Naive thymus-derived CD4-positive, alpha-beta T cell (primary cell): ENCODE data around the gene BCL6B. TPM values are rescaled to one million over a fixed set of nuclear protein-coding genes. Genes with fewer than 3 reads are reported as not detected.

ENCODE experiments used
- ATAC-seq: fragments of 150-1000 bp; cut with Tn5 transposase; 2 replicates; pipeline ENCODE4 v1.10.0; 2021; ENCODE audit warnings: mild to moderate bottlenecking, moderate library complexity
- CTCF ChIA-PET: fragments of 350-600 bp; sonication (Branson Sonifier 250); formaldehyde crosslinking; loops from one replicate; lab custom pipeline; 2021; ENCODE audit warnings: antibody characterized with exemption; lab: Charles Lee
- POLR2A ChIA-PET: fragments of 350-600 bp; sonication (Branson Sonifier 250); formaldehyde crosslinking; loops from one replicate; lab custom pipeline; 2021; ENCODE audit warnings: antibody characterized with exemption, inconsistent platforms; lab: Charles Lee
- DNase-seq, 9 donors: peaks; one replicate each; pipeline versions ENCODE4 v3.0.0 to v3.0.0-alpha.2; 2020 to 2022; ENCODE audit warnings: mixed read lengths in 1 of 9
- H3K27ac ChIP-seq: one replicate; pipeline ENCODE4 v1.7.0; 2013; ENCODE audit warnings: mild to moderate bottlenecking, low read depth, low read length, moderate library complexity
- H3K27me3 ChIP-seq, 2 donors: one replicate each; pipeline ENCODE4 v1.7.0; 2013; ENCODE audit warnings: low read length in 2 of 2, mild to moderate bottlenecking in 2 of 2, moderate library complexity in 2 of 2; ENCODE audit not compliant: control insufficient read depth in 2 of 2, insufficient read depth in 2 of 2
- H3K36me3 ChIP-seq, 3 experiments: 1 replicate in 2 of 3; 2 replicates in 1 of 3; pipeline ENCODE4 v1.7.0; 2013; ENCODE audit warnings: low read length in 3 of 3, mild to moderate bottlenecking in 3 of 3, moderate library complexity in 1 of 3; ENCODE audit not compliant: insufficient read depth in 3 of 3, control insufficient read depth in 2 of 3
- H3K4me1 ChIP-seq, 2 donors: one replicate each; pipeline ENCODE4 v1.7.0; 2013; ENCODE audit warnings: low read length in 2 of 2, mild to moderate bottlenecking in 2 of 2, moderate library complexity in 1 of 2; ENCODE audit not compliant: control insufficient read depth in 2 of 2, insufficient read depth in 2 of 2
- H3K4me3 ChIP-seq: 2 replicates; pipeline ENCODE4 v1.7.0; 2013; ENCODE audit warnings: mild to moderate bottlenecking, low read length
- H3K9me3 ChIP-seq, 3 experiments: 1 replicate in 2 of 3; 2 replicates in 1 of 3; pipeline ENCODE4 v1.7.0; 2013; ENCODE audit warnings: low read length in 3 of 3; ENCODE audit not compliant: control insufficient read depth in 2 of 3
- H3K27ac Mint-ChIP-seq, 9 donors: one replicate each; pipeline ENCODE4 v1.8.0; 2020 to 2022; ENCODE audit warnings: mixed read lengths in 9 of 9, mild to moderate bottlenecking in 8 of 9, moderate library complexity in 5 of 9, inconsistent platforms in 2 of 9
- H3K27me3 Mint-ChIP-seq, 5 donors: one replicate each; pipeline ENCODE4 v1.8.0; 2021 to 2022; ENCODE audit warnings: mixed read lengths in 5 of 5, mild to moderate bottlenecking in 1 of 5
- H3K36me3 Mint-ChIP-seq, 5 donors: one replicate each; pipeline ENCODE4 v1.8.0; 2020 to 2022; ENCODE audit warnings: mixed read lengths in 5 of 5, mild to moderate bottlenecking in 3 of 5, inconsistent platforms in 1 of 5
- H3K4me1 Mint-ChIP-seq, 7 donors: one replicate each; pipeline ENCODE4 v1.8.0; 2020 to 2022; ENCODE audit warnings: mixed read lengths in 7 of 7, mild to moderate bottlenecking in 3 of 7, inconsistent platforms in 1 of 7
- H3K4me3 Mint-ChIP-seq, 10 donors: one replicate each; pipeline ENCODE4 v1.8.0; 2020 to 2022; ENCODE audit warnings: mild to moderate bottlenecking in 10 of 10, mixed read lengths in 10 of 10, moderate library complexity in 6 of 10, inconsistent platforms in 2 of 10
- H3K9me3 Mint-ChIP-seq, 11 donors: one replicate each; pipeline ENCODE4 v1.8.0; 2020 to 2022; ENCODE audit warnings: mixed read lengths in 11 of 11, mild to moderate bottlenecking in 4 of 11, inconsistent platforms in 1 of 11, moderate library complexity in 1 of 11
- intact Hi-C, 2 donors: fragments of 100-400 bp; cut with micrococcal nuclease; formaldehyde crosslinking; loops; one replicate each; pipeline ENCODE4 v1.15.1; 2023
- polyA plus RNA-seq, 2 donors: library from polyadenylated mRNA; unstranded; fragments of 300-500 nt; fragmentation: Illumina TruSeq; gene quantifications; one replicate each; pipeline ENCODE4 v1.2.3, GENCODE V29; 2021
- total RNA-seq, 6 experiments: library from RNA in 5 of 6; stranded (reverse) in 5 of 6; gene quantifications; 1 replicate in 5 of 6; 2 replicates in 1 of 6; pipeline ENCODE4 v1.2.3 and lab custom pipeline; 2021 to 2026

BCL6B gene
- total and polyA plus RNA-seq, 7 experiments from 2014 or later: 0.70 TPM; not detected in 6

GRCh38 chr17:7018331-7018964 lies 4.4 kb upstream of the BCL6B start:
- Mint-ChIP-seq H3K4me3 (peak overlapping the region in 1 of 10 donors; percentile 55), H3K4me1 (peaks cover 24 to 76% (median 49%) of the 10 kb centered on the region in 7 donors), H3K27ac (peak overlapping the region in 4 of 9 donors; percentile 12 to 99 (median 50)), H3K9me3 (peaks cover 0 to 1% (median 0%) of the 10 kb centered on the region in 11 donors), H3K36me3 (peaks cover 0 to 19% (median 4%) of the 10 kb centered on the region in 5 donors), H3K27me3 (no peaks in the 10 kb centered on the region)
- Histone ChIP-seq H3K4me3 (no peak overlapping the region), H3K27ac (no peak overlapping the region), H3K4me1 (peaks cover 33 to 52% of the 10 kb centered on the region in 2 donors), H3K27me3 (no peaks in the 10 kb centered on the region), H3K9me3 (no peaks in the 10 kb centered on the region), H3K36me3 (peaks cover 0 to 13% (median 0%) of the 10 kb centered on the region in 3 experiments)
- intact Hi-C loops: loop anchor here in 1 of 2 donors (10.0 kb wide), 4 partner anchors 264 to 1366 kb away; partner anchors contain the start of genes FGF11, RPL26, TMEM102 and XAF1
- POLR2A ChIA-PET: interaction anchor here (1.2 kb wide), 1 partner anchor 10 kb away, joined by 3 read pairs; no protein-coding TSS in a partner anchor
- no peak for DNase-seq
- CTCF ChIA-PET: interaction anchor here (0.7 kb wide), 2 partner anchors 15 to 75 kb away, joined by 3 to 4 read pairs; no protein-coding TSS in a partner anchor
- no peak for ATAC-seq

- H3K27ac ChIP-seq: no peak overlapping the region
- Mint-ChIP-seq H3K36me3 (peaks cover 0 to 11% (median 4%) of the 10 kb centered on the region in 5 donors), H3K4me1 (peaks cover 17 to 78% (median 47%) of the 10 kb centered on the region in 7 donors), H3K9me3 (peaks cover 0 to 1% (median 0%) of the 10 kb centered on the region in 11 donors), H3K27me3 (no peaks in the 10 kb centered on the region), H3K4me3 (no peak overlapping the region), H3K27ac (peak overlapping the region in 1 of 9 donors; percentile 78)
- intact Hi-C loops: loop anchor here in 1 of 2 donors (10.0 kb wide), 4 partner anchors 265 to 1365 kb away; partner anchors contain the start of genes FGF11, RPL26, TMEM102 and XAF1
- H3K36me3 ChIP-seq: peaks cover 0 to 13% (median 0%) of the 10 kb centered on the region in 3 experiments
- CTCF ChIA-PET: interaction anchor here (0.9 to 1.5 kb wide), 2 partner anchors 105 to 107 kb away, joined by 3 read pairs; no protein-coding TSS in a partner anchor
- H3K4me3 ChIP-seq: no peak overlapping the region
- H3K4me1 ChIP-seq: peaks cover 27 to 50% of the 10 kb centered on the region in 2 donors
- no peaks in the 10 kb centered on the region for H3K27me3 ChIP-seq
- ATAC-seq (no peak), DNase-seq (no peak)
- POLR2A ChIA-PET: interaction anchor here (1.2 to 2.4 kb wide), 2 partner anchors 10 to 22 kb away, joined by 3 to 8 read pairs; no protein-coding TSS in a partner anchor
- no peaks in the 10 kb centered on the region for H3K9me3 ChIP-seq
Observed at GRCh38 chr17:7019367-7019766, 3.5 kb upstream of the BCL6B start.

GRCh38 chr17:7019839-7020519 lies 2.9 kb upstream of the BCL6B start:
- intact Hi-C loops: loop anchor here (10.0 kb wide), 5 partner anchors 265 to 1365 kb away; partner anchors contain the start of genes CD68 (in 1 of the 2), FGF11 (in 1 of the 2), RPL26 (in 1 of the 2) and TMEM102 (in 1 of the 2)
- Histone ChIP-seq H3K4me1 (peaks cover 27 to 50% of the 10 kb centered on the region in 2 donors), H3K36me3 (peaks cover 0 to 13% (median 0%) of the 10 kb centered on the region in 3 experiments), H3K27me3 (no peaks in the 10 kb centered on the region), H3K9me3 (no peaks in the 10 kb centered on the region), H3K27ac (no peak overlapping the region), H3K4me3 (no peak overlapping the region)
- DNase-seq: no peak
- Mint-ChIP-seq H3K36me3 (peaks cover 0 to 10% (median 4%) of the 10 kb centered on the region in 5 donors), H3K9me3 (no peaks in the 10 kb centered on the region), H3K27me3 (no peaks in the 10 kb centered on the region), H3K27ac (peak overlapping the region in 3 of 9 donors; percentile 3 to 65 (median 25)), H3K4me3 (peak overlapping the region in 1 of 10 donors; percentile 4), H3K4me1 (peaks cover 17 to 82% (median 46%) of the 10 kb centered on the region in 7 donors)
- ChIA-PET POLR2A (interaction anchor here (1.2 to 6.2 kb wide), 3 partner anchors 10 to 22 kb away, joined by 3 to 50 read pairs (median 8); partner anchors contain the start of gene SLC16A13), CTCF (interaction anchor here (0.6 to 2.8 kb wide), 7 partner anchors 16 to 179 kb away, joined by 3 to 38 read pairs (median 4); no protein-coding TSS in a partner anchor)
- ATAC-seq: no peak

GRCh38 chr17:7020894-7021664 lies 1.8 kb upstream of the BCL6B start:
- H3K36me3 Mint-ChIP-seq: peaks cover 0 to 10% (median 4%) of the 10 kb centered on the region in 5 donors
- peak overlapping the region in 6 of 9 donors; percentile 3 to 71 (median 53) for H3K27ac Mint-ChIP-seq
- ChIA-PET CTCF (interaction anchor here (0.6 to 2.8 kb wide), 17 partner anchors 9 to 1577 kb away, joined by 3 to 38 read pairs (median 4); partner anchors contain the start of genes RNASEK and SLC16A13), POLR2A (interaction anchor here (0.6 to 6.2 kb wide), 7 partner anchors 8 to 458 kb away, joined by 3 to 50 read pairs (median 8); partner anchors contain the start of genes RNASEK, SLC16A13 and ZBTB4)
- Histone ChIP-seq H3K9me3 (no peaks in the 10 kb centered on the region), H3K27ac (no peak overlapping the region), H3K4me3 (no peak overlapping the region), H3K36me3 (peaks cover 0 to 13% (median 0%) of the 10 kb centered on the region in 3 experiments), H3K4me1 (peaks cover 21 to 39% of the 10 kb centered on the region in 2 donors), H3K27me3 (no peaks in the 10 kb centered on the region)
- no peaks in the 10 kb centered on the region for H3K9me3 Mint-ChIP-seq
- peak overlapping the region in 9 of 10 donors; percentile 4 to 84 (median 39) for H3K4me3 Mint-ChIP-seq
- H3K4me1 Mint-ChIP-seq: peaks cover 17 to 72% (median 36%) of the 10 kb centered on the region in 7 donors
- DNase-seq (no peak), ATAC-seq (no peak)
- intact Hi-C loops: loop anchor here in 1 of 2 donors (10.0 kb wide), 1 partner anchor 554 kb away; the partner anchor contains the start of gene CD68
- H3K27me3 Mint-ChIP-seq: no peaks in the 10 kb centered on the region

DNA sequence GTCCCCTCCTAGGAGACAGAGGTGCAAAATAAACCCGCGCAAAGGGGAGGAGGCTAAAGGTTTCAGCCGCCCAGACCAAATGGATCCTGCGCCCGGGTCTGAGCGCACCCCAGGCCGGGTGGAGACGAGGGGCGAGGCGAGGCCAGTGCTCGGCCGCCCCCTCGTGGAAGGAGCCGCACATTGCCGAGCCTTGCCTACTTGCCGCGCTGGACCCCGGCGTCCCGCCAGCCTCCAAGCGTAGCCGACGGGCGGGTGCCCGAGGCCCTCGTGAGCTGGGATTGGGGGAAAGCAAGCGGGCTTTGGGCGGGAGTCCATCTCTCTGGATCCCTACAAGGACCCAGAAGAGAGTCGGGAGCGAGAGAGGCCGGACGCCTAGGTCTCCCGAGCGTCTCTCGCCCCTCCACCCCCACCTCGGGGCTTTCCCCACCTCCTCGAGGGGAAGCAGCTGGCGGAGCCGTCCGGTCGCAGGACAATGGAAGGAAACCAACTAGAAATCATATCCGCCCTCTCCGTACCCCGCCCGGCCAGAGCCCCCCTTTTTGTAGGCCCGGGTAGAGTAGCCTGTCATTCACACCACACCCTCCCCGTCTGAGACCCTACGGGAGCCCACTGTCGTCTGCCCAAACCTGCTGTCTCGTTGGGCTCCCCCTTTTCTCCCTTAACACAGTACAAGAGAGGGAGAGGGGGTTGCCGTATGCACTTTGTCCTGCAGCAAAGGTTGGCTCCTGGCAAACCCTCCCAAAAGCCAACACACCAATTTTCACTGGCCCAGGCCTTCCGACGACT lies 664 bp upstream of the BCL6B start:
- Mint-ChIP-seq H3K9me3 (no peaks in the 10 kb centered on the region), H3K4me3 (peak overlapping the region; percentile 58 to 84 (median 78)), H3K4me1 (peaks cover 17 to 61% (median 30%) of the 10 kb centered on the region in 7 donors), H3K36me3 (peaks cover 0 to 10% (median 4%) of the 10 kb centered on the region in 5 donors), H3K27ac (peak overlapping the region in 7 of 9 donors; percentile 17 to 92 (median 78)), H3K27me3 (no peaks in the 10 kb centered on the region)
- CTCF ChIA-PET: interaction anchor here (0.6 to 2.8 kb wide), 15 partner anchors 9 to 1578 kb away, joined by 3 to 38 read pairs (median 4); partner anchors contain the start of genes RNASEK and SLC16A13
- H3K4me1 ChIP-seq: peaks cover 21 to 30% of the 10 kb centered on the region in 2 donors
- DNase-seq (peak; percentile 52 to 86 (median 71)), ATAC-seq (peak; percentile 81)
- H3K9me3 ChIP-seq: no peaks in the 10 kb centered on the region
- peaks cover 0 to 4% (median 0%) of the 10 kb centered on the region in 3 experiments for H3K36me3 ChIP-seq
- H3K27ac ChIP-seq: peak overlapping the region; percentile 48
- intact Hi-C loops: loop anchor here (1.0 to 10.0 kb wide), 6 partner anchors 8 to 553 kb away; partner anchors contain the start of gene CD68 (in 1 of the 2)
- POLR2A ChIA-PET: interaction anchor here (1.2 to 6.2 kb wide), 6 partner anchors 10 to 457 kb away, joined by 3 to 50 read pairs (median 8); partner anchors contain the start of genes RNASEK, SLC16A13 and ZBTB4
- H3K27me3 ChIP-seq: no peaks in the 10 kb centered on the region
- H3K4me3 ChIP-seq: peak overlapping the region; percentile 44
